Thyroid gland (tissue), 4 donors: ENCODE measurements around the gene XIAP.

Source experiments
- POLR2A ChIP-seq, 2 donors: fragments of 450-650 bp; IDR thresholded peaks; one replicate each; pipeline ENCODE4 v1.6.1; 2017; ENCODE audit warnings: antibody characterized with exemption in 2 of 2, mild to moderate bottlenecking in 2 of 2, moderate library complexity in 1 of 2
- TF ChIP-seq, protein P1 (sequence below), 6 experiments: fragments of 200-600 bp in 3 of 6; fragments of 450-650 bp in 3 of 6; sonication (generic) in 3 of 6; IDR thresholded peaks; one replicate each; pipeline ENCODE4 v1.5.1; 2016 to 2019; ENCODE audit warnings: antibody characterized with exemption in 6 of 6, mild to moderate bottlenecking in 2 of 6, inconsistent platforms in 1 of 6, moderate library complexity in 1 of 6

- TF ChIP-seq, protein P1, sequence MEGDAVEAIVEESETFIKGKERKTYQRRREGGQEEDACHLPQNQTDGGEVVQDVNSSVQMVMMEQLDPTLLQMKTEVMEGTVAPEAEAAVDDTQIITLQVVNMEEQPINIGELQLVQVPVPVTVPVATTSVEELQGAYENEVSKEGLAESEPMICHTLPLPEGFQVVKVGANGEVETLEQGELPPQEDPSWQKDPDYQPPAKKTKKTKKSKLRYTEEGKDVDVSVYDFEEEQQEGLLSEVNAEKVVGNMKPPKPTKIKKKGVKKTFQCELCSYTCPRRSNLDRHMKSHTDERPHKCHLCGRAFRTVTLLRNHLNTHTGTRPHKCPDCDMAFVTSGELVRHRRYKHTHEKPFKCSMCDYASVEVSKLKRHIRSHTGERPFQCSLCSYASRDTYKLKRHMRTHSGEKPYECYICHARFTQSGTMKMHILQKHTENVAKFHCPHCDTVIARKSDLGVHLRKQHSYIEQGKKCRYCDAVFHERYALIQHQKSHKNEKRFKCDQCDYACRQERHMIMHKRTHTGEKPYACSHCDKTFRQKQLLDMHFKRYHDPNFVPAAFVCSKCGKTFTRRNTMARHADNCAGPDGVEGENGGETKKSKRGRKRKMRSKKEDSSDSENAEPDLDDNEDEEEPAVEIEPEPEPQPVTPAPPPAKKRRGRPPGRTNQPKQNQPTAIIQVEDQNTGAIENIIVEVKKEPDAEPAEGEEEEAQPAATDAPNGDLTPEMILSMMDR (IDR thresholded peaks at IDR 0.05), result peak; percentile 19 to 75 (median 61)
- TF ChIP-seq POLR2A (IDR thresholded peaks at IDR 0.05), result no peak
Observed at GRCh38 chrX:123833387-123833786, 26.5 kb upstream of the XIAP start.
